Keratinocyte (primary cell): ENCODE measurements around the gene FAM13C. TPM values are rescaled to one million over a fixed set of nuclear protein-coding genes. Genes with fewer than 3 reads are reported as not detected.

Experiments used
- DNase-seq: peaks from one replicate; pipeline ENCODE4 v3.0.0-alpha.2; 2011; ENCODE audit warnings: low read depth, missing footprints, low spot score
- FAIRE-seq: peaks from 2 replicates; lab custom pipeline; 2011; peaks lifted over from hg19 to GRCh38; lab: Jason Lieb, UNC
- H2AFZ ChIP-seq: 2 replicates; pipeline ENCODE4 v1.6.0; 2012; ENCODE audit warnings: low read length, control low read depth, inconsistent platforms; ENCODE audit not compliant: control insufficient read depth
- H3K27ac ChIP-seq: 2 replicates; pipeline ENCODE4 v1.5.1; 2011; ENCODE audit warnings: low read length; ENCODE audit not compliant: control insufficient read depth, insufficient read depth
- H3K27me3 ChIP-seq: 3 replicates; pipeline ENCODE4 v1.6.0; 2011; ENCODE audit warnings: low read length; ENCODE audit not compliant: control insufficient read depth, insufficient read depth; ENCODE audit errors: extremely low read depth
- H3K36me3 ChIP-seq, 2 experiments: 2 replicates in 1 of 2; 3 replicates in 1 of 2; pipeline ENCODE4 v1.5.1; 2011; ENCODE audit warnings: low read length in 2 of 2, mild to moderate bottlenecking in 1 of 2; ENCODE audit not compliant: control insufficient read depth in 2 of 2, insufficient read depth in 2 of 2; ENCODE audit errors: extremely low read depth in 1 of 2
- H3K4me1 ChIP-seq: 3 replicates; pipeline ENCODE4 v1.5.1; 2011; ENCODE audit warnings: low read length; ENCODE audit not compliant: control insufficient read depth, insufficient read depth; ENCODE audit errors: extremely low read depth
- H3K4me2 ChIP-seq: 3 replicates; pipeline ENCODE4 v1.6.0; 2011; ENCODE audit warnings: low read depth, low read length; ENCODE audit not compliant: control insufficient read depth, insufficient read depth; ENCODE audit errors: extremely low read depth
- H3K4me3 ChIP-seq, 3 experiments: fragments of 200-600 bp in 1 of 3; sonication (generic) in 1 of 3; 2 replicates in 2 of 3; 3 replicates in 1 of 3; pipeline ENCODE4 v1.5.1; 2011 to 2016; ENCODE audit warnings: low read length in 3 of 3, mild to moderate bottlenecking in 3 of 3, control low read depth in 2 of 3, inconsistent platforms in 1 of 3, low read depth in 1 of 3, mixed read lengths in 1 of 3, mixed run types in 1 of 3, moderate library complexity in 1 of 3; ENCODE audit not compliant: control insufficient read depth in 2 of 3, insufficient read depth in 2 of 3; ENCODE audit errors: extremely low read depth in 1 of 3
- H3K79me2 ChIP-seq: 2 replicates; pipeline ENCODE4 v1.6.0; 2012; ENCODE audit warnings: low read length; ENCODE audit not compliant: control insufficient read depth, insufficient read depth
- H3K9ac ChIP-seq: 3 replicates; pipeline ENCODE4 v1.6.0; 2011; ENCODE audit warnings: low read length; ENCODE audit not compliant: control insufficient read depth, insufficient read depth; ENCODE audit errors: extremely low read depth
- H3K9me1 ChIP-seq: 3 replicates; pipeline ENCODE4 v1.6.0; 2011; ENCODE audit warnings: low read length; ENCODE audit not compliant: control insufficient read depth, insufficient read depth; ENCODE audit errors: extremely low read depth
- H3K9me3 ChIP-seq: 2 replicates; pipeline ENCODE4 v1.5.1; 2012; ENCODE audit warnings: low read depth, low read length; ENCODE audit not compliant: control insufficient read depth
- H4K20me1 ChIP-seq: 3 replicates; pipeline ENCODE4 v1.6.0; 2011; ENCODE audit warnings: low read length; ENCODE audit not compliant: control insufficient read depth, insufficient read depth; ENCODE audit errors: extremely low read depth
- EZH2 ChIP-seq: IDR thresholded peaks from one replicate; pipeline ENCODE4 v1.6.1; 2012; ENCODE audit warnings: inconsistent platforms, mild to moderate bottlenecking, low read length, moderate library complexity
- dilution Hi-C: fragments of 300-500 bp; cut with MboI; formaldehyde crosslinking; loops from one replicate; pipeline ENCODE4 v1.7.0; 2020; ENCODE audit warnings: low sequenced_read_pairs; ENCODE audit not compliant: extremely low pct_ligation_motif_present
- polyA plus RNA-seq, 5 experiments: library from polyadenylated mRNA; depleted of rRNA in 3 of 5; stranded (reverse) in 3 of 5; stranded (forward) in 1 of 5; unstranded in 1 of 5; fragments of >200 nt; gene quantifications; 1 replicate in 1 of 5; 2 replicates in 3 of 5; 3 replicates in 1 of 5; pipeline versions ENCODE4 v1.2.1 to v1.2.3, GENCODE V29; 2011 to 2012; ENCODE audit warnings: missing spikeins in 2 of 5, low read depth in 1 of 5, low replicate concordance in 1 of 5
- TF ChIP-seq, protein P1 (sequence below), 3 experiments: IDR thresholded peaks in 1 of 3; conservative IDR thresholded peaks in 1 of 3; optimal IDR thresholded peaks in 1 of 3; 2 replicates in 2 of 3; 3 replicates in 1 of 3; pipeline versions ENCODE3 to v1.5.1; 2011; ENCODE audit warnings: low read length in 3 of 3, mild to moderate bottlenecking in 3 of 3, moderate library complexity in 2 of 3, control low read depth in 1 of 3, inconsistent platforms in 1 of 3; ENCODE audit not compliant: insufficient read depth in 2 of 3; ENCODE audit errors: extremely low read depth in 1 of 3

The FAM13C gene
- polyA plus RNA-seq, 1 donor (not counting 4 experiments of a cell fraction or from before 2014, with no cell fraction given), result 0.58 TPM

DNA sequence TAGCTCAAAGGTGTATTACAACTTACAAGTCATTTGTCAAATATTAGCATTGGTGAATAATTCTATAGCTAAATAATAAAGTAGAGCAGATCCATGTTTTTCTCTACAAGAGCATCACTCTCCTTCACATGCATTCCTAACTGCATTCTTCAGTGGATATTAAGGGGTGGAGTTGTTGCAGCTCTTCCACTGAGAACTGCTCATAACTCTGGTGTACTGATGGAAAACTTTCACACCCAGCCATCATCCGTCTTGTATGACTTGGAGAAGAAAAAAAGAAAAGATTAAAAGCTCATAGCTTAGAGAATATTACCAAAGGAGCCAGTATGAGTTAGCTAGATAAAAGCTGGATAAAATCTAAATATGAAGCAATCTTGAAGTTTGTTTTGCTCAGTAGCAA is 10.2 kb upstream of the FAM13C start:
- Histone ChIP-seq H3K27ac (no peak overlapping the region), H3K9me3 (no peaks in the 10 kb centered on the region), H3K27me3 (no peaks in the 10 kb centered on the region), H3K4me2 (no peak overlapping the region), H3K9ac (no peak overlapping the region), H4K20me1 (no peaks in the 10 kb centered on the region), H3K79me2 (no peaks in the 10 kb centered on the region), H3K9me1 (no peaks in the 10 kb centered on the region), H2AFZ (no peak overlapping the region), H3K4me3 (no peak overlapping the region), H3K36me3 (no peaks in the 10 kb centered on the region), H3K4me1 (no peaks in the 10 kb centered on the region)
- dilution Hi-C loops, result no loop called here
- no peak for DNase-seq
- FAIRE-seq, result no peak
- TF ChIP-seq, protein P1, sequence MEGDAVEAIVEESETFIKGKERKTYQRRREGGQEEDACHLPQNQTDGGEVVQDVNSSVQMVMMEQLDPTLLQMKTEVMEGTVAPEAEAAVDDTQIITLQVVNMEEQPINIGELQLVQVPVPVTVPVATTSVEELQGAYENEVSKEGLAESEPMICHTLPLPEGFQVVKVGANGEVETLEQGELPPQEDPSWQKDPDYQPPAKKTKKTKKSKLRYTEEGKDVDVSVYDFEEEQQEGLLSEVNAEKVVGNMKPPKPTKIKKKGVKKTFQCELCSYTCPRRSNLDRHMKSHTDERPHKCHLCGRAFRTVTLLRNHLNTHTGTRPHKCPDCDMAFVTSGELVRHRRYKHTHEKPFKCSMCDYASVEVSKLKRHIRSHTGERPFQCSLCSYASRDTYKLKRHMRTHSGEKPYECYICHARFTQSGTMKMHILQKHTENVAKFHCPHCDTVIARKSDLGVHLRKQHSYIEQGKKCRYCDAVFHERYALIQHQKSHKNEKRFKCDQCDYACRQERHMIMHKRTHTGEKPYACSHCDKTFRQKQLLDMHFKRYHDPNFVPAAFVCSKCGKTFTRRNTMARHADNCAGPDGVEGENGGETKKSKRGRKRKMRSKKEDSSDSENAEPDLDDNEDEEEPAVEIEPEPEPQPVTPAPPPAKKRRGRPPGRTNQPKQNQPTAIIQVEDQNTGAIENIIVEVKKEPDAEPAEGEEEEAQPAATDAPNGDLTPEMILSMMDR (optimal IDR thresholded peaks at IDR 0.05 in 1 of 3, IDR thresholded peaks at IDR 0.05 in 1 of 3, conservative IDR thresholded peaks at IDR 0.05 in 1 of 3; ENCODE audit: extremely low read depth in 1 of 3, insufficient read depth in 2 of 3, low read length in 3 of 3), result no peak
- TF ChIP-seq EZH2, result no peak

GRCh38 chr10:59366290-59366689 is 3.9 kb upstream of the FAM13C start:
- TF ChIP-seq, protein P1 (optimal IDR thresholded peaks at IDR 0.05 in 1 of 3, IDR thresholded peaks at IDR 0.05 in 1 of 3, conservative IDR thresholded peaks at IDR 0.05 in 1 of 3; ENCODE audit: extremely low read depth in 1 of 3, insufficient read depth in 2 of 3, low read length in 3 of 3), result no peak
- Histone ChIP-seq H3K36me3 (no peaks in the 10 kb centered on the region), H3K79me2 (no peaks in the 10 kb centered on the region), H3K4me2 (no peak overlapping the region), H3K27me3 (no peaks in the 10 kb centered on the region), H2AFZ (no peak overlapping the region), H3K9me1 (no peaks in the 10 kb centered on the region), H4K20me1 (no peaks in the 10 kb centered on the region), H3K4me1 (peaks cover 7% of the 10 kb centered on the region), H3K9ac (no peak overlapping the region), H3K9me3 (no peaks in the 10 kb centered on the region), H3K27ac (no peak overlapping the region), H3K4me3 (no peak overlapping the region)
- dilution Hi-C loops, result no loop called here
- no peak for FAIRE-seq
- no peak for DNase-seq
